Loucy (cell line): Measurements from ENCODE around the gene VPS26B.

ENCODE experiments used
- H2AFZ ChIP-seq: fragments of 200-600 bp; sonication (generic); 2 replicates; pipeline ENCODE4 v1.6.0; 2016; ENCODE audit warnings: antibody characterized with exemption, mild to moderate bottlenecking, low read length, moderate library complexity
- H3F3A ChIP-seq: fragments of 200-600 bp; 2 replicates; pipeline ENCODE4 v1.6.0; 2016; ENCODE audit warnings: antibody characterized with exemption, low read depth, mild to moderate bottlenecking
- H3K27me3 ChIP-seq: fragments of 200-600 bp; sonication (generic); 2 replicates; pipeline ENCODE4 v1.6.1; 2014; ENCODE audit warnings: low read length, mild to moderate bottlenecking; ENCODE audit not compliant: insufficient read depth, poor library complexity, severe bottlenecking
- H3K36me3 ChIP-seq: fragments of 200-600 bp; sonication (generic); 2 replicates; pipeline ENCODE4 v1.6.1; 2016; ENCODE audit warnings: low read length; ENCODE audit not compliant: insufficient read depth
- H3K4me1 ChIP-seq: fragments of 200-600 bp; sonication (generic); 2 replicates; pipeline ENCODE4 v1.5.1; 2014; ENCODE audit warnings: low read length, mild to moderate bottlenecking; ENCODE audit not compliant: insufficient read depth, poor library complexity, severe bottlenecking
- H3K4me2 ChIP-seq: fragments of 200-600 bp; sonication (generic); 2 replicates; pipeline ENCODE4 v1.6.0; 2014; ENCODE audit warnings: antibody characterized with exemption, low read length, low read depth, mild to moderate bottlenecking; ENCODE audit not compliant: poor library complexity, severe bottlenecking
- H3K4me3 ChIP-seq: fragments of 200-600 bp; sonication (generic); 2 replicates; pipeline ENCODE4 v1.5.1; 2014; ENCODE audit warnings: low read length, mild to moderate bottlenecking, mixed read lengths; ENCODE audit not compliant: poor library complexity, severe bottlenecking
- H3K79me2 ChIP-seq: fragments of 200-600 bp; sonication (generic); 2 replicates; pipeline ENCODE4 v1.6.1; 2014; ENCODE audit warnings: low read length; ENCODE audit not compliant: insufficient read depth
- H3K9ac ChIP-seq: fragments of 200-600 bp; sonication (generic); 2 replicates; pipeline ENCODE4 v1.6.0; 2014; ENCODE audit warnings: mild to moderate bottlenecking, low read depth, low read length, moderate library complexity; ENCODE audit not compliant: poor library complexity, severe bottlenecking
- H3K9me2 ChIP-seq: fragments of 200-600 bp; sonication (generic); replicated peaks from 2 replicates; pipeline ENCODE4 v1.6.1; 2016; ENCODE audit warnings: low read depth, low read length, mixed read lengths
- H3K9me3 ChIP-seq: fragments of 200-600 bp; sonication (generic); 2 replicates; pipeline ENCODE4 v1.6.1; 2014; ENCODE audit warnings: mild to moderate bottlenecking, antibody characterized with exemption, low read length, low read depth; ENCODE audit not compliant: insufficient read depth
- H4K20me1 ChIP-seq: fragments of 200-600 bp; sonication (generic); 2 replicates; pipeline ENCODE4 v1.6.0; 2014; ENCODE audit warnings: antibody characterized with exemption, low read length, mild to moderate bottlenecking; ENCODE audit not compliant: insufficient read depth, poor library complexity, severe bottlenecking
- EZH2phosphoT487 ChIP-seq: fragments of 200-600 bp; IDR thresholded peaks from 2 replicates; pipeline ENCODE4 v1.6.1; 2018; ENCODE audit warnings: antibody characterized with exemption, mild to moderate bottlenecking, moderate library complexity, borderline replicate concordance
- TF ChIP-seq, protein P1 (sequence below): fragments of 200-600 bp; sonication (generic); conservative IDR thresholded peaks from 2 replicates; pipeline ENCODE4 v1.5.1; 2014; ENCODE audit warnings: mild to moderate bottlenecking, antibody characterized with exemption, low read length

The VPS26B gene

DNA sequence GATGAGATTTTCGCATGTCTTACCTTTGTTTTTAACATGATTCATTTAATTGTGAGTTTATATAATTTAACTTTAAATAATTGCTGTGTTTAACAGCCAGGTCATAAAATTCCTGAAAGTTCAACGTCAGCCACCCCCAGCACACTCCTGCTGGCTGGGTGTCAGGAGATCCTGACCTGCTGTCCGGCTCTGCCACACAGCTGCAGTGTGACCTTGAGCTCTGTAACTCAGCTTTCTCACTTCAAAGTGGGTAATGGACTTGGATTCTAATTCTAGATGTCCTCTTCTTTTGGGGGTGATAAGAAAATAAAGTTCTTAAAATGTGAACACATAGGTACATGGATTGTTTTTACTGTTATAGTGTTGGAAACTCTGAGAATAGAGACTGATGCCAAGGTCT lies 10.9 kb downstream of the VPS26B start:
- Histone ChIP-seq H3K9ac (no peak overlapping the region), H3K4me3 (no peak overlapping the region), H3K9me3 (no peaks in the 10 kb centered on the region), H3K9me2 (no peaks in the 10 kb centered on the region), H3K4me1 (peaks cover 29% of the 10 kb centered on the region), H2AFZ (no peak overlapping the region), H3K79me2 (peaks cover 28% of the 10 kb centered on the region), H4K20me1 (peaks cover 9% of the 10 kb centered on the region), H3K27me3 (no peaks in the 10 kb centered on the region), H3K36me3 (peaks cover 29% of the 10 kb centered on the region; the same call in 1 of the 2 replicates), H3F3A (no peaks in the 10 kb centered on the region), H3K4me2 (no peak overlapping the region)
- TF ChIP-seq EZH2phosphoT487, result no peak
- TF ChIP-seq, protein P1, sequence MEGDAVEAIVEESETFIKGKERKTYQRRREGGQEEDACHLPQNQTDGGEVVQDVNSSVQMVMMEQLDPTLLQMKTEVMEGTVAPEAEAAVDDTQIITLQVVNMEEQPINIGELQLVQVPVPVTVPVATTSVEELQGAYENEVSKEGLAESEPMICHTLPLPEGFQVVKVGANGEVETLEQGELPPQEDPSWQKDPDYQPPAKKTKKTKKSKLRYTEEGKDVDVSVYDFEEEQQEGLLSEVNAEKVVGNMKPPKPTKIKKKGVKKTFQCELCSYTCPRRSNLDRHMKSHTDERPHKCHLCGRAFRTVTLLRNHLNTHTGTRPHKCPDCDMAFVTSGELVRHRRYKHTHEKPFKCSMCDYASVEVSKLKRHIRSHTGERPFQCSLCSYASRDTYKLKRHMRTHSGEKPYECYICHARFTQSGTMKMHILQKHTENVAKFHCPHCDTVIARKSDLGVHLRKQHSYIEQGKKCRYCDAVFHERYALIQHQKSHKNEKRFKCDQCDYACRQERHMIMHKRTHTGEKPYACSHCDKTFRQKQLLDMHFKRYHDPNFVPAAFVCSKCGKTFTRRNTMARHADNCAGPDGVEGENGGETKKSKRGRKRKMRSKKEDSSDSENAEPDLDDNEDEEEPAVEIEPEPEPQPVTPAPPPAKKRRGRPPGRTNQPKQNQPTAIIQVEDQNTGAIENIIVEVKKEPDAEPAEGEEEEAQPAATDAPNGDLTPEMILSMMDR, result no peak

DNA sequence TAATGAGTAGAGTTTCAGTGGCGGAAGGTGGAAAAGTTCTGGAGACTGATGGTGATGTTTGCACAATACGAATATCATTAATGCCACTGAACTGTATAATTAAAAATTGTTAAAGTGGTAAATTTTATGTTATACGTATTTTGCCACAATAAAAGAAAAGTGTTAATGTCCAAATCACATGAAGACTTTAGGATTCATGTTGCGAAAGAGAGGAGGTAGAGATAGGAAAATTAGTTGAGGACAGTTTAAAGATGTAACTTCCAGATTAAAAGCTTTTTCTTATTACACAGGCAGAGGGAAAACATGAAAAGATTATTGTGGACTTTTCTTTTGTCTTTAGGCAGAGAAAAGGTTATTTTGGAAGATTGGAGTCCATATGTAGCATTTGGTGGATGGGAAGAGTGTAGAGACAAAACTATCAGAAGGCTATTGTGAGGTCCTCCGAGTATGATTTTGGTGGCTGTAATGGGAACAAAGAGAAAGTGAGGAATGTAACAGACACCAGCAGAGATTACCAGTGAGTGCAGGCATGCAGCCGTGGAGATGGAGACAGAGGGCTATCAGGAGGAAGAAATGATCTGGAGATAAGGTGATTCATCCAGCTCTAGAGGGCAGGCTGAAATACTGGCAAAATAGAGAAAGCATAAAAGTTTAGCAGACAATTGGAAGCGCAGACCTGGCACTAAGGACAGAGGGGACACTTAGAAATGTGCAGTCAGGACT lies 12.5 kb downstream of the VPS26B start:
- no peak overlapping the region for H3K4me2 ChIP-seq
- H2AFZ ChIP-seq, result no peak overlapping the region
- H4K20me1 ChIP-seq, result peaks cover 5% of the 10 kb centered on the region
- no peak for TF ChIP-seq EZH2phosphoT487
- no peaks in the 10 kb centered on the region for H3K27me3 ChIP-seq
- H3K79me2 ChIP-seq, result peaks cover 12% of the 10 kb centered on the region; the same call in 1 of the 2 replicates
- no peaks in the 10 kb centered on the region for H3F3A ChIP-seq
- no peaks in the 10 kb centered on the region for H3K9me2 ChIP-seq
- no peak overlapping the region for H3K9ac ChIP-seq
- peaks cover 14% of the 10 kb centered on the region for H3K4me1 ChIP-seq
- no peak overlapping the region for H3K4me3 ChIP-seq
- H3K36me3 ChIP-seq, result peaks cover 42% of the 10 kb centered on the region; the same call in 1 of the 2 replicates
- no peaks in the 10 kb centered on the region for H3K9me3 ChIP-seq

DNA sequence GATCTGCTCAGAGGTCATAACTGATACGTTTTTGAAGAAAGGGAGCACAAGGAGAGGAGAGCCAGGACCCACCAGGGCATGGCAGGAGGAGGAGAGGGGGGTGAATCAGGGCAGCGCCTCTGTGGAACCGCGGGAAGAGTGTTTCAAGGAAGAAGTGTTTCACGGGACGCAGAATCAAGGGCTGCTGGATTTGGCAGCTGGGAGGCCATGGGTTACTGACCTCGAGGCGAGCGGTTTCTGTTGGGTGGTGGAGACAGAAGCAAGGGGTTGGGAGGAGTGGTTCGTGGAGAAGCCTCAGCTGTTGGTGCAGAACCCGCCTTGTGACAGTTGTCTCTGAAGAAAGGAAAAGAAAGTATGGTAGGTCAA lies 13.1 kb downstream of the VPS26B start:
- Histone ChIP-seq H3K27me3 (no peaks in the 10 kb centered on the region), H3K36me3 (peaks cover 47% of the 10 kb centered on the region; the same call in 1 of the 2 replicates), H3K4me2 (no peak overlapping the region), H3F3A (no peaks in the 10 kb centered on the region), H3K4me3 (no peak overlapping the region), H3K79me2 (peaks cover 6% of the 10 kb centered on the region; the same call in 1 of the 2 replicates), H2AFZ (no peak overlapping the region), H3K9me2 (no peaks in the 10 kb centered on the region), H4K20me1 (peaks cover 5% of the 10 kb centered on the region), H3K4me1 (peaks cover 10% of the 10 kb centered on the region), H3K9me3 (no peaks in the 10 kb centered on the region), H3K9ac (no peak overlapping the region)
- TF ChIP-seq, protein P1, result no peak
- no peak for TF ChIP-seq EZH2phosphoT487

DNA sequence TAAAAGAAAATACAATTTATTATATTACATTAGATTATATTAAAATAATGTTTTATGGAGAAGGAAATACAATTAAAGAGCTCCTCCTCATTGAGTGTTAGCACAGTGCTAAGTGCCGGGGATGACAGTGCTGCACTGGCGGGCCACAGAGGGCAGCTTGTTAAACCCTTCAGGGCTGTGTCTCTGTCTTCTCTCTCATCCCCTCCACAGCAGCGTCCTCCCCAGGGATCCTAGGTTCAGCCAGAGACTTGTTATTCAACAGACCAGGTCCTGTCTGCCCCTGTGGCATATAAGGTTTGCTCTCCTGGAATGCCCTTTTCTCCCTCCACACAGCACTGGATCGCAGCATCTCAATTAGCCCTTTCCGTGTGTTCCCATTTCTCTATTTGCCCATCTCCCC lies 14.5 kb downstream of the VPS26B start:
- Histone ChIP-seq H3K9me2 (no peaks in the 10 kb centered on the region), H3K4me2 (no peak overlapping the region), H3K36me3 (peaks cover 60% of the 10 kb centered on the region; the same call in 1 of the 2 replicates), H3K79me2 (no peaks in the 10 kb centered on the region), H3K9me3 (no peaks in the 10 kb centered on the region), H3K4me3 (no peak overlapping the region), H3K4me1 (peaks cover 3% of the 10 kb centered on the region), H4K20me1 (peaks cover 5% of the 10 kb centered on the region), H2AFZ (no peak overlapping the region), H3K9ac (no peak overlapping the region), H3K27me3 (no peaks in the 10 kb centered on the region), H3F3A (no peaks in the 10 kb centered on the region)
- TF ChIP-seq, protein P1, result no peak
- no peak for TF ChIP-seq EZH2phosphoT487
